ENCODE results near the gene GATB. TPM values are rescaled to one million over a fixed set of nuclear protein-coding genes. Genes with fewer than 3 reads are reported as not detected.

The GATB gene
- total and polyA plus RNA-seq, 2 of the 4 experiments (the other 2 are of a cell fraction): 18.7 to 20.3 TPM

DNA sequence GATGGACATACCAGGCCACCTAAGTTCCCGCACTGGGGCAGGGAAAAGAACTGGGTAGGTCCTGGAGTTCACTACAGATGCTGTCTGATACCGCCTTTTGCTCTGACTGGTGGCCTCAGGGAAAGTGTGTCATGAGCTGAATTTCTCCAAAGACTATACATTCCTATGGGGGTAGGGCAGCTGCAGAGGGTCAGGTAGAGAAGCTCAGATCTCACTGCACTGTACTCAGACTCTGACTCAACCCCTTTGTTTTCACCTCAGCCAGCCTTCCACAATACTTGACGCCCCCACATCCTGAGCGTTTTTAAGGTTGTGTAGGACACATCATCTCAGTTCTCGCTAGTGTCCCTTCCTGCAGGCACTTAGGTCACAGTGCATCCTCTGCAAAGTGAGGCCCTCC is 7.8 kb downstream of the GATB start:
- H3K9ac ChIP-seq (ENCODE audit: low read depth, low read length): no peak overlapping the region
- WGBS, 2 experiments (ENCODE audit: extremely low coverage in 2 of 2, insufficient read length in 1 of 2): 85% methylated on average over 3 of the region's 5 CpGs; no CpG with 5 or more reads in 1 of the 2 experiments
- H2BK15ac ChIP-seq (ENCODE audit: low read depth, low read length): no peak overlapping the region
- DNase-seq (peak; percentile 38), ATAC-seq (ENCODE audit: low read depth) (no peak)
- H3K23ac ChIP-seq (ENCODE audit: low read depth, low read length): no peak overlapping the region
- H4K20me1 ChIP-seq (ENCODE audit: insufficient read depth, low read length): no peaks in the 10 kb centered on the region
- no peak overlapping the region for H3K56ac ChIP-seq (ENCODE audit: extremely low read depth, insufficient read depth, low read length)
- no peak overlapping the region for H3K4me2 ChIP-seq (ENCODE audit: low read depth, low read length)
- no peak overlapping the region for H4K91ac ChIP-seq (ENCODE audit: insufficient read depth, low read depth, low read length)
- no peak overlapping the region for H2BK5ac ChIP-seq (ENCODE audit: low read depth, low read length, poor library complexity, severe bottlenecking)
- H2BK20ac ChIP-seq (ENCODE audit: low read depth, low read length): no peak overlapping the region
- H3K18ac ChIP-seq (ENCODE audit: low read depth, low read length): no peak overlapping the region
- no peak overlapping the region for H3K4ac ChIP-seq (ENCODE audit: low read depth, low read length)
- no peak overlapping the region for H2AK5ac ChIP-seq (ENCODE audit: low read depth, low read length)
- CTCF ChIA-PET: no interaction called here
- no peak overlapping the region for H3K27ac ChIP-seq (ENCODE audit: insufficient read depth, low read length)
- no peaks in the 10 kb centered on the region for H3K79me1 ChIP-seq (ENCODE audit: low read depth in 1 of 2, low read length in 2 of 2)
- H3K9me3 ChIP-seq (ENCODE audit: control insufficient read depth, insufficient read depth, low read length): no peaks in the 10 kb centered on the region
- peaks cover 4% of the 10 kb centered on the region; the same call in 1 of the 2 replicates for H3K36me3 ChIP-seq (ENCODE audit: control insufficient read depth, insufficient read depth, low read length)
- no peaks in the 10 kb centered on the region for H3K9me1 ChIP-seq (ENCODE audit: insufficient read depth, low read length)
- H4K5ac ChIP-seq (ENCODE audit: low read depth, low read length): no peak overlapping the region
- no peak overlapping the region for H3K4me3 ChIP-seq (ENCODE audit: insufficient read depth, low read depth, low read length)
- peaks cover 2% of the 10 kb centered on the region; the same call in 1 of the 2 replicates for H3K4me1 ChIP-seq (ENCODE audit: control insufficient read depth, insufficient read depth, low read length)
- POLR2A ChIA-PET (ENCODE audit: unreplicated experiment): no interaction called here
- intact Hi-C loops (cut with micrococcal nuclease): no loop called here
- no peak overlapping the region for H4K8ac ChIP-seq (ENCODE audit: low read depth in 2 of 2, low read length in 2 of 2)
- in situ Hi-C loops (cut with MboI; ENCODE audit: low sequenced_read_pairs): no loop called here
- no TSS peak for BruUV-seq (replicated peaks)
- H3K14ac ChIP-seq (replicated peaks; ENCODE audit: low read depth, low read length): no peak overlapping the region
- no peak overlapping the region for H2AK9ac ChIP-seq (replicated peaks; ENCODE audit: low read depth, low read length, poor library complexity)
- H2AFZ ChIP-seq (replicated peaks; ENCODE audit: low read length, poor library complexity): no peak overlapping the region
- H2BK120ac ChIP-seq (ENCODE audit: low read depth, low read length): no peak overlapping the region
- no peaks in the 10 kb centered on the region for H3K27me3 ChIP-seq (ENCODE audit: control insufficient read depth, insufficient read depth, low read length)
- dilution Hi-C loops (cut with HindIII; ENCODE audit: low sequenced_read_pairs, unreplicated experiment): no loop called here
- TF ChIP-seq MXI1 (IDR thresholded peaks at IDR 0.05; ENCODE audit: borderline replicate concordance, low read depth, low read length): no peak
- TF ChIP-seq MAFK (IDR thresholded peaks at IDR 0.05; ENCODE audit: low read depth, low read length): no peak
- no peak for TF ChIP-seq SMC3 (IDR thresholded peaks at IDR 0.05; ENCODE audit: low read depth, low read length)
- TF ChIP-seq CHD1 (IDR thresholded peaks at IDR 0.05; ENCODE audit: low read depth, low read length): no peak
- TF ChIP-seq, protein P1, sequence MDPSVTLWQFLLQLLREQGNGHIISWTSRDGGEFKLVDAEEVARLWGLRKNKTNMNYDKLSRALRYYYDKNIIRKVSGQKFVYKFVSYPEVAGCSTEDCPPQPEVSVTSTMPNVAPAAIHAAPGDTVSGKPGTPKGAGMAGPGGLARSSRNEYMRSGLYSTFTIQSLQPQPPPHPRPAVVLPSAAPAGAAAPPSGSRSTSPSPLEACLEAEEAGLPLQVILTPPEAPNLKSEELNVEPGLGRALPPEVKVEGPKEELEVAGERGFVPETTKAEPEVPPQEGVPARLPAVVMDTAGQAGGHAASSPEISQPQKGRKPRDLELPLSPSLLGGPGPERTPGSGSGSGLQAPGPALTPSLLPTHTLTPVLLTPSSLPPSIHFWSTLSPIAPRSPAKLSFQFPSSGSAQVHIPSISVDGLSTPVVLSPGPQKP (IDR thresholded peaks at IDR 0.05; ENCODE audit: borderline replicate concordance, low read depth, low read length): no peak
- TF ChIP-seq, protein P2, sequence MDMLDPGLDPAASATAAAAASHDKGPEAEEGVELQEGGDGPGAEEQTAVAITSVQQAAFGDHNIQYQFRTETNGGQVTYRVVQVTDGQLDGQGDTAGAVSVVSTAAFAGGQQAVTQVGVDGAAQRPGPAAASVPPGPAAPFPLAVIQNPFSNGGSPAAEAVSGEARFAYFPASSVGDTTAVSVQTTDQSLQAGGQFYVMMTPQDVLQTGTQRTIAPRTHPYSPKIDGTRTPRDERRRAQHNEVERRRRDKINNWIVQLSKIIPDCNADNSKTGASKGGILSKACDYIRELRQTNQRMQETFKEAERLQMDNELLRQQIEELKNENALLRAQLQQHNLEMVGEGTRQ (IDR thresholded peaks at IDR 0.05; ENCODE audit: low read depth, low read length): no peak
- TF ChIP-seq RCOR1 (IDR thresholded peaks at IDR 0.05; ENCODE audit: insufficient replicate concordance, low read length): no peak
- TF ChIP-seq MAZ (IDR thresholded peaks at IDR 0.05; ENCODE audit: borderline replicate concordance, low read depth, low read length): no peak
- TF ChIP-seq POLR2A (IDR thresholded peaks at IDR 0.05; ENCODE audit: low read depth, low read length): no peak
- TF ChIP-seq RAD21 (IDR thresholded peaks at IDR 0.05; ENCODE audit: low read length): no peak
- no peak for TF ChIP-seq BHLHE40 (IDR thresholded peaks at IDR 0.05; ENCODE audit: low read depth, low read length)

Measured in IMR-90 (cell line).